Gastroesophageal sphincter (tissue), 4 donors: ENCODE measurements around the gene SIRT4. TPM values are rescaled to one million over a fixed set of nuclear protein-coding genes. Genes with fewer than 3 reads are reported as not detected.
A peak's percentile ranks its signal among the peaks of the same experiment; 100 is the strongest.

Experiments
- ATAC-seq: fragments of 150-250 bp; one replicate; pipeline ENCODE4 v1.9.1; 2016; ENCODE audit warnings: mild to moderate bottlenecking, moderate library complexity
- H3K27ac ChIP-seq, 4 donors: fragments of 200-600 bp; sonication (generic) in 3 of 4; 1 replicate in 3 of 4; 2 replicates in 1 of 4; pipeline ENCODE4 v1.5.1; 2016 to 2019
- H3K27me3 ChIP-seq: fragments of 200-600 bp; sonication (generic); one replicate; pipeline ENCODE4 v1.5.1; 2019
- H3K36me3 ChIP-seq, 2 donors: fragments of 200-600 bp; sonication (generic); one replicate each; pipeline ENCODE4 v1.5.1; 2019; ENCODE audit warnings: control low read depth in 1 of 2
- H3K4me1 ChIP-seq, 3 donors: fragments of 200-600 bp; sonication (generic); 1 replicate in 2 of 3; 2 replicates in 1 of 3; pipeline ENCODE4 v1.5.1; 2016 to 2019; ENCODE audit warnings: control low read depth in 2 of 3
- H3K4me3 ChIP-seq, 2 donors: fragments of 200-600 bp; sonication (generic); one replicate each; pipeline ENCODE4 v1.5.1; 2019; ENCODE audit warnings: mild to moderate bottlenecking in 1 of 2, moderate library complexity in 1 of 2
- H3K9me3 ChIP-seq, 3 donors: fragments of 200-600 bp; sonication (generic); one replicate each; pipeline ENCODE4 v1.5.1; 2017 to 2019; ENCODE audit warnings: control low read depth in 2 of 3
- CTCF ChIP-seq, 4 experiments: fragments of 200-600 bp in 2 of 4; fragments of 450-650 bp in 2 of 4; sonication (generic) in 1 of 4; IDR thresholded peaks; one replicate each; pipeline ENCODE4 v1.5.1; 2017 to 2019; ENCODE audit warnings: antibody characterized with exemption in 4 of 4, mild to moderate bottlenecking in 2 of 4, moderate library complexity in 2 of 4
- EP300 ChIP-seq: sonication (generic); formaldehyde crosslinking; IDR thresholded peaks from one replicate; pipeline ENCODE4 v1.6.1; 2017; ENCODE audit warnings: antibody characterized with exemption, mild to moderate bottlenecking
- POLR2A ChIP-seq, 2 donors: fragments of 450-650 bp; IDR thresholded peaks; one replicate each; pipeline ENCODE4 v1.6.1; 2017; ENCODE audit warnings: antibody characterized with exemption in 2 of 2, mild to moderate bottlenecking in 2 of 2, moderate library complexity in 1 of 2
- POLR2AphosphoS5 ChIP-seq: sonication (generic); formaldehyde crosslinking; IDR thresholded peaks from one replicate; pipeline ENCODE4 v1.6.1; 2017; ENCODE audit warnings: antibody characterized with exemption
- WGBS, 2 donors: methylation state at CpG; one replicate each; pipeline ENCODE4 v1.1.5; 2018; ENCODE audit warnings: low coverage in 1 of 2; 5-methylcytosine and 5-hydroxymethylcytosine counted together
- small RNA-seq, 4 donors: library from RNA; depleted of rRNA; stranded (forward); fragments of <200 nt; gene quantifications; one replicate each; pipeline ENCODE3, GENCODE V24; 2016
- total RNA-seq, 4 donors: library from RNA; depleted of rRNA; stranded (reverse); fragments of >200 nt; gene quantifications; one replicate each; pipeline ENCODE4 v1.1.0, GENCODE V29; 2016

SIRT4 gene
- total RNA-seq, 4 donors from 2014 or later, result 0.67 to 3.9 (median 3.7) TPM

- TF ChIP-seq POLR2A (IDR thresholded peaks at IDR 0.05) (no peak), EP300 (no peak), POLR2AphosphoS5 (no peak)
- H3K4me3 ChIP-seq, result no peak overlapping the region
- H3K27me3 ChIP-seq, result peaks cover 11% of the 10 kb centered on the region
- 53 to 77% methylated on average over 3 to 6 of the region's 19 CpGs for WGBS, 2 donors
- peaks cover 0 to 24% (median 0%) of the 10 kb centered on the region in 3 donors for H3K4me1 ChIP-seq
- ATAC-seq, result no peak
- H3K27ac ChIP-seq, result no peak overlapping the region
- H3K36me3 ChIP-seq, result no peaks in the 10 kb centered on the region
- H3K9me3 ChIP-seq, result no peaks in the 10 kb centered on the region
Observed at GRCh38 chr12:120358412-120359100, 56.4 kb downstream of the SIRT4 start.

- no peak for ATAC-seq
- peaks cover 13% of the 10 kb centered on the region for H3K27me3 ChIP-seq
- WGBS, 2 donors, result 90 to 100% methylated on average over 1 of the region's 1 CpG
- TF ChIP-seq EP300, result no peak
- no peak for TF ChIP-seq POLR2A (IDR thresholded peaks at IDR 0.05)
- no peak for TF ChIP-seq CTCF (IDR thresholded peaks at IDR 0.05)
- no peak overlapping the region for H3K27ac ChIP-seq
- H3K4me1 ChIP-seq, result peaks cover 0 to 24% (median 0%) of the 10 kb centered on the region in 3 donors
- H3K9me3 ChIP-seq, result no peaks in the 10 kb centered on the region
- no peak overlapping the region for H3K4me3 ChIP-seq
- no peaks in the 10 kb centered on the region for H3K36me3 ChIP-seq
Observed at GRCh38 chr12:120359128-120359527, 57.0 kb downstream of the SIRT4 start.

GRCh38 chr12:120361506-120362208 lies 59.5 kb downstream of the SIRT4 start:
- peak; percentile 66 for ATAC-seq
- H3K9me3 ChIP-seq, result no peaks in the 10 kb centered on the region
- no peaks in the 10 kb centered on the region for H3K36me3 ChIP-seq
- H3K27ac ChIP-seq, result peak overlapping the region in 1 of 4 donors; percentile 75
- TF ChIP-seq CTCF (IDR thresholded peaks at IDR 0.05) (no peak), POLR2AphosphoS5 (no peak), EP300 (no peak), POLR2A (IDR thresholded peaks at IDR 0.05) (no peak)
- peaks cover 0 to 21% (median 0%) of the 10 kb centered on the region in 3 donors for H3K4me1 ChIP-seq
- H3K27me3 ChIP-seq, result peaks cover 13% of the 10 kb centered on the region
- peak overlapping the region; percentile 31 to 53 for H3K4me3 ChIP-seq
- 33% methylated on average over 1 of the region's 56 CpGs; no CpG with 5 or more reads in 1 of the 2 donors for WGBS, 2 donors

Small RNA genes lying within 50 kb of the gene (small RNA-seq; reads per million reads assigned to genes)
- gene RNU4-1, result 400 to 941 (median 574) reads per million in 4 donors
- 809 to 1,742 (median 1,391) reads per million in 4 donors for gene RNU4-2
- gene RNU6-1088P, result 0 reads per million in 4 donors

Other genes with a start within 250 kb of the SIRT4 start
- gene RAB35, start 185.6 kb upstream of the SIRT4 start, total RNA-seq, result 10 to 100 TPM; 37.5 to 42.3 (median 41.7) TPM
- gene GCN1, start 107.6 kb upstream of the SIRT4 start, total RNA-seq, result 10 to 100 TPM; 39.3 to 82.2 (median 56.0) TPM
- 1,000 to 10,000 TPM; 1,730 to 2,825 (median 2,260) TPM for gene RPLP0, start 101.2 kb upstream of the SIRT4 start, total RNA-seq
- 10 to 100 TPM; 43.2 to 80.4 (median 59.4) TPM for gene PXN, start 36.6 kb upstream of the SIRT4 start, total RNA-seq
- gene RNU4-2, start 10.4 kb upstream of the SIRT4 start, total RNA-seq, result under 1 TPM in 3 of 4 donors, not detected in 1; under 0.01 TPM
- under 1 TPM in 1 of 4 donors, not detected in 3; under 0.01 TPM for gene RNU4-1, start 9.1 kb upstream of the SIRT4 start, total RNA-seq
- gene PLA2G1B, start 25.5 kb downstream of the SIRT4 start, total RNA-seq, result not detected
- gene MSI1, start 66.8 kb downstream of the SIRT4 start, total RNA-seq, result 1 to 10 TPM in 1 of 4 donors, under 1 TPM in 3; 0.16 to 9.2 (median 0.70) TPM
- 100 to 1,000 TPM; 424 to 588 (median 522) TPM for gene COX6A1, start 135.8 kb downstream of the SIRT4 start, total RNA-seq
- gene TRIAP1, start 144.1 kb downstream of the SIRT4 start, total RNA-seq, result 10 to 100 TPM in 3 of 4 donors, 1 to 10 TPM in 1; 9.7 to 19.5 (median 16.8) TPM
- gene GATC, start 144.1 kb downstream of the SIRT4 start, total RNA-seq, result 10 to 100 TPM; 20.0 to 26.0 (median 23.2) TPM
- 10 to 100 TPM; 46.2 to 63.2 (median 49.3) TPM for gene SRSF9, start 167.4 kb downstream of the SIRT4 start, total RNA-seq
- gene DYNLL1, start 193.8 kb downstream of the SIRT4 start, total RNA-seq, result 100 to 1,000 TPM; 179 to 271 (median 229) TPM
- gene COQ5, start 226.8 kb downstream of the SIRT4 start, total RNA-seq, result 10 to 100 TPM; 19.3 to 27.6 (median 22.6) TPM
- 100 to 1,000 TPM; 134 to 273 (median 161) TPM for gene RNF10, start 232.0 kb downstream of the SIRT4 start, total RNA-seq